Fibroblast of lung (primary cell): ENCODE measurements around the gene TRAK1.

ENCODE experiments used
- EZH2 ChIP-seq: IDR thresholded peaks from 2 replicates; pipeline ENCODE4 v1.5.1; 2012; ENCODE audit warnings: low read length, control low read depth, mild to moderate bottlenecking; ENCODE audit errors: missing control alignments
- TF ChIP-seq, protein P1 (sequence below), 2 donors: IDR thresholded peaks in 1 of 2; conservative IDR thresholded peaks in 1 of 2; 1 replicate in 1 of 2; 2 replicates in 1 of 2; pipeline ENCODE4 v1.5.1; 2011 to 2012; ENCODE audit warnings: low read length in 2 of 2, control low read depth in 1 of 2, inconsistent platforms in 1 of 2, low read depth in 1 of 2, mild to moderate bottlenecking in 1 of 2

DNA sequence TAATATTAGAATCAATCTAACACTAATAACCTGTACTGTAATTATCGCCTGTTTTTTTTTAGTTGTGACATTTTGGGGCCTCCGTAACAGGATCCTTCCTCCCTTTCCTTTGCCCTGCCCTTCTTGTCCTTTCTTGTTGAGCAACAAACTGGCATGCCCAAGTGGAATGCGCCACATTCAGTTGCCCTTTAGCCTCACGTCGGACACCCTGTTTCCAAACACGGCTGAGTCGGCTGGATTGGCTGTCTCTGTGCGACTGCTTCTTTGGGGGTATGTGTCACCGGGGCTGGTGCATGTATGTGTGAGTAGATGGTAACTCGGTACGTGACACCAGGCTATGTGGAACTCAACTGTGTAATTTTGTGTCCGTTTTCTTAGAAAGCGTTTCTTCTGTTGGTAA is 24.1 kb downstream of the TRAK1 start:
- TF ChIP-seq, protein P1, sequence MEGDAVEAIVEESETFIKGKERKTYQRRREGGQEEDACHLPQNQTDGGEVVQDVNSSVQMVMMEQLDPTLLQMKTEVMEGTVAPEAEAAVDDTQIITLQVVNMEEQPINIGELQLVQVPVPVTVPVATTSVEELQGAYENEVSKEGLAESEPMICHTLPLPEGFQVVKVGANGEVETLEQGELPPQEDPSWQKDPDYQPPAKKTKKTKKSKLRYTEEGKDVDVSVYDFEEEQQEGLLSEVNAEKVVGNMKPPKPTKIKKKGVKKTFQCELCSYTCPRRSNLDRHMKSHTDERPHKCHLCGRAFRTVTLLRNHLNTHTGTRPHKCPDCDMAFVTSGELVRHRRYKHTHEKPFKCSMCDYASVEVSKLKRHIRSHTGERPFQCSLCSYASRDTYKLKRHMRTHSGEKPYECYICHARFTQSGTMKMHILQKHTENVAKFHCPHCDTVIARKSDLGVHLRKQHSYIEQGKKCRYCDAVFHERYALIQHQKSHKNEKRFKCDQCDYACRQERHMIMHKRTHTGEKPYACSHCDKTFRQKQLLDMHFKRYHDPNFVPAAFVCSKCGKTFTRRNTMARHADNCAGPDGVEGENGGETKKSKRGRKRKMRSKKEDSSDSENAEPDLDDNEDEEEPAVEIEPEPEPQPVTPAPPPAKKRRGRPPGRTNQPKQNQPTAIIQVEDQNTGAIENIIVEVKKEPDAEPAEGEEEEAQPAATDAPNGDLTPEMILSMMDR (conservative IDR thresholded peaks at IDR 0.05 in 1 of 2, IDR thresholded peaks at IDR 0.05 in 1 of 2; ENCODE audit: low read depth in 1 of 2, low read length in 2 of 2): no peak
- TF ChIP-seq EZH2: no peak
